GM12891 (cell line): Measurements from ENCODE around the gene SSPN.

ENCODE experiments used
- PAX5 ChIP-seq: IDR thresholded peaks from 2 replicates; pipeline ENCODE4 v1.6.1; 2011; ENCODE audit warnings: low read length, moderate library complexity, mild to moderate bottlenecking; ENCODE audit not compliant: insufficient read depth, severe bottlenecking
- POLR2A ChIP-seq: IDR thresholded peaks from 2 replicates; pipeline ENCODE4 v1.6.1; 2011; ENCODE audit warnings: low read depth, low read length, control low read depth
- POLR2AphosphoS5 ChIP-seq: IDR thresholded peaks from 2 replicates; pipeline ENCODE4 v1.6.1; 2011; ENCODE audit warnings: low read depth, low read length, control low read depth
- SPI1 ChIP-seq: IDR thresholded peaks from 2 replicates; pipeline ENCODE4 v1.6.1; 2011; ENCODE audit warnings: low read depth, low read length, control low read depth
- TAF1 ChIP-seq: IDR thresholded peaks from 2 replicates; pipeline ENCODE4 v1.6.1; 2011; ENCODE audit warnings: low read depth, low read length, control low read depth

DNA sequence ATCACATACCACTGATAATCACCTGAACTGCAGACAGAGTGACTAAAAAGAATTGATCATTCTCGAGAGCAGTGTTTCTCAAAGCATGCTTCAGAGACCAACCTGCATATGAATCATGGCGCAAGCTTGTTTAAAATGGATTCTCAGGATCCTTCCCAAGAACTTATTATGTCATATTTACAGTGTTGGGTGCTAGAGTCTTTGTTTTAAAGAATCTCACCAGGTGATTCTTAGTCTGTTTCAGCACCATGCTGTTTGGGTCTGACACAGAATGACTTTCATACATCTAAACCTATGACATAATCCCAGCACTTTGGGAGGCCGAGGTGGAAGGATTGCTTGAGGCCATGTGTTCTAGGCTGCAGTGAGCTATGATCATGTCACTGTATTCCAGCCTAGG is 31.3 kb upstream of the SSPN start:
- TF ChIP-seq POLR2A: no peak
- no peak for TF ChIP-seq POLR2AphosphoS5
- TF ChIP-seq TAF1: no peak
- TF ChIP-seq PAX5: no peak
- no peak for TF ChIP-seq SPI1
